DND-41 (cell line): ENCODE measurements around the gene PPP2R1A.
A peak's percentile ranks its signal among the peaks of the same experiment; 100 is the strongest.
"Not testable (repeated sequence)": the region's sequence is repeated elsewhere in the genome, so short reads cannot be mapped to it uniquely, and the experiment has no call there.

Source experiments
- ATAC-seq: fragments of 200-7000 bp; cut with Tn5 transposase; 3 replicates; pipeline ENCODE4 v1.9.1; 2021; ENCODE audit warnings: low read depth; ENCODE audit not compliant: insufficient read depth
- DNase-seq: peaks from one replicate; pipeline ENCODE4 v3.0.0-alpha.2; 2020
- H2AFZ ChIP-seq: 2 replicates; pipeline ENCODE4 v1.6.0; 2012; ENCODE audit warnings: low read depth, low read length
- H3K27ac ChIP-seq: 2 replicates; pipeline ENCODE4 v1.5.1; 2012; ENCODE audit warnings: low read length, inconsistent platforms
- H3K27me3 ChIP-seq: fragments of 200-600 bp; sonication (generic); 2 replicates; pipeline ENCODE4 v1.6.0; 2012; ENCODE audit warnings: low read length, mild to moderate bottlenecking, inconsistent platforms; ENCODE audit not compliant: insufficient read depth, poor library complexity
- H3K36me3 ChIP-seq: 2 replicates; pipeline ENCODE4 v1.5.1; 2012; ENCODE audit warnings: low read length, inconsistent platforms; ENCODE audit not compliant: insufficient read depth
- H3K4me1 ChIP-seq: 2 replicates; pipeline ENCODE4 v1.5.1; 2012; ENCODE audit warnings: mild to moderate bottlenecking, low read length; ENCODE audit not compliant: insufficient read depth
- H3K4me2 ChIP-seq: 2 replicates; pipeline ENCODE4 v1.6.0; 2012; ENCODE audit warnings: mild to moderate bottlenecking, moderate library complexity, low read length, inconsistent platforms; ENCODE audit not compliant: insufficient read depth
- H3K4me3 ChIP-seq, 2 experiments: fragments of 200-600 bp in 1 of 2; shearing (Covaris generic) in 1 of 2; 2 replicates each; pipeline ENCODE4 v1.5.1; 2012 to 2016; ENCODE audit warnings: inconsistent platforms in 2 of 2, low read length in 2 of 2, mild to moderate bottlenecking in 2 of 2, low read depth in 1 of 2, moderate library complexity in 1 of 2
- H3K79me2 ChIP-seq: 2 replicates; pipeline ENCODE4 v1.6.0; 2012; ENCODE audit warnings: low read length, inconsistent platforms; ENCODE audit not compliant: insufficient read depth
- H3K9ac ChIP-seq: 2 replicates; pipeline ENCODE4 v1.6.0; 2012; ENCODE audit warnings: low read depth, mild to moderate bottlenecking, inconsistent platforms, low read length, moderate library complexity
- H3K9me3 ChIP-seq: 2 replicates; pipeline ENCODE4 v1.5.1; 2012; ENCODE audit warnings: low read length, moderate library complexity, mild to moderate bottlenecking, inconsistent platforms; ENCODE audit not compliant: insufficient read depth, severe bottlenecking
- H4K20me1 ChIP-seq: 2 replicates; pipeline ENCODE4 v1.6.0; 2012; ENCODE audit warnings: low read length; ENCODE audit not compliant: insufficient read depth
- EZH2 ChIP-seq: IDR thresholded peaks from 3 replicates; pipeline ENCODE4 v1.6.1; 2012; ENCODE audit warnings: borderline replicate concordance, low read depth, mild to moderate bottlenecking, moderate library complexity, low read length, inconsistent platforms; ENCODE audit not compliant: severe bottlenecking
- TF ChIP-seq, protein P1 (sequence below): IDR thresholded peaks from 2 replicates; pipeline ENCODE4 v1.5.1; 2012; ENCODE audit warnings: borderline replicate concordance, low read length, moderate library complexity, mild to moderate bottlenecking; ENCODE audit not compliant: poor library complexity, severe bottlenecking; ENCODE audit errors: extremely low read depth

Gene PPP2R1A

GRCh38 chr19:52258426-52258825 lies 68.6 kb downstream of the PPP2R1A start:
- TF ChIP-seq, protein P1, sequence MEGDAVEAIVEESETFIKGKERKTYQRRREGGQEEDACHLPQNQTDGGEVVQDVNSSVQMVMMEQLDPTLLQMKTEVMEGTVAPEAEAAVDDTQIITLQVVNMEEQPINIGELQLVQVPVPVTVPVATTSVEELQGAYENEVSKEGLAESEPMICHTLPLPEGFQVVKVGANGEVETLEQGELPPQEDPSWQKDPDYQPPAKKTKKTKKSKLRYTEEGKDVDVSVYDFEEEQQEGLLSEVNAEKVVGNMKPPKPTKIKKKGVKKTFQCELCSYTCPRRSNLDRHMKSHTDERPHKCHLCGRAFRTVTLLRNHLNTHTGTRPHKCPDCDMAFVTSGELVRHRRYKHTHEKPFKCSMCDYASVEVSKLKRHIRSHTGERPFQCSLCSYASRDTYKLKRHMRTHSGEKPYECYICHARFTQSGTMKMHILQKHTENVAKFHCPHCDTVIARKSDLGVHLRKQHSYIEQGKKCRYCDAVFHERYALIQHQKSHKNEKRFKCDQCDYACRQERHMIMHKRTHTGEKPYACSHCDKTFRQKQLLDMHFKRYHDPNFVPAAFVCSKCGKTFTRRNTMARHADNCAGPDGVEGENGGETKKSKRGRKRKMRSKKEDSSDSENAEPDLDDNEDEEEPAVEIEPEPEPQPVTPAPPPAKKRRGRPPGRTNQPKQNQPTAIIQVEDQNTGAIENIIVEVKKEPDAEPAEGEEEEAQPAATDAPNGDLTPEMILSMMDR: no peak
- TF ChIP-seq EZH2: no peak
- Histone ChIP-seq H3K9me3 (no peaks in the 10 kb centered on the region), H3K27me3 (no peaks in the 10 kb centered on the region), H2AFZ (no peak overlapping the region), H3K4me3 (no peak overlapping the region), H3K27ac (no peak overlapping the region), H3K9ac (no peak overlapping the region), H3K4me2 (no peak overlapping the region), H3K79me2 (no peaks in the 10 kb centered on the region), H3K4me1 (no peaks in the 10 kb centered on the region), H3K36me3 (no peaks in the 10 kb centered on the region), H4K20me1 (no peaks in the 10 kb centered on the region)
- DNase-seq: no peak
- no peak for ATAC-seq

- not testable (repeated sequence) for H3K27me3 ChIP-seq
These were observed 75.7 kb downstream of the PPP2R1A start for GRCh38 chr19:52265556-52265955.

GRCh38 chr19:52269338-52270261 lies 79.7 kb downstream of the PPP2R1A start, which contains the start of gene ZNF766:
TSS of gene ZNF766 (plus strand) at chr19:52269587. CDS start at chr19:52269614, 27 bp downstream.
- Histone ChIP-seq H3K9ac (peak within 1 kb of the TSS; percentile 93), H3K4me2 (peak within 1 kb of the TSS; percentile 65), H3K36me3 (peaks cover 42% of the 10 kb centered on the region), H2AFZ (peak within 1 kb of the TSS; percentile 87), H3K4me3 (peak within 1 kb of the TSS; percentile 87 to 94), H4K20me1 (peaks cover 23% of the 10 kb centered on the region), H3K27me3 (no peaks in the 10 kb centered on the region), H3K9me3 (no peaks in the 10 kb centered on the region), H3K79me2 (peaks cover 56% of the 10 kb centered on the region), H3K4me1 (peaks cover 42% of the 10 kb centered on the region), H3K27ac (peak within 1 kb of the TSS; percentile 91)
- DNase-seq (peak; percentile 98), ATAC-seq (peak; percentile 94)
- TF ChIP-seq EZH2: no peak
- TF ChIP-seq, protein P1: no peak

More at GRCh38 chr19:52265556-52265955, 75.7 kb downstream of the PPP2R1A start:
- H3K27ac ChIP-seq, ATAC-seq, DNase-seq, H3K9ac ChIP-seq, H3K4me1 ChIP-seq, H3K4me3 ChIP-seq, H3K9me3 ChIP-seq, H3K36me3 ChIP-seq, H3K4me2 ChIP-seq, H4K20me1 ChIP-seq, H2AFZ ChIP-seq: not testable (repeated sequence)
- peaks cover 15% of the 10 kb centered on the region for H3K79me2 ChIP-seq

- Histone ChIP-seq H3K27ac (peak overlapping the region; percentile 91), H3K4me2 (peak overlapping the region; percentile 65), H3K4me1 (peaks cover 42% of the 10 kb centered on the region), H3K27me3 (no peaks in the 10 kb centered on the region), H3K9me3 (no peaks in the 10 kb centered on the region), H2AFZ (peak overlapping the region; percentile 87), H3K36me3 (peaks cover 43% of the 10 kb centered on the region), H3K79me2 (peaks cover 64% of the 10 kb centered on the region), H3K9ac (peak overlapping the region; percentile 93), H3K4me3 (peak overlapping the region; percentile 87 to 94), H4K20me1 (peaks cover 28% of the 10 kb centered on the region)
- ATAC-seq: peak; percentile 21; the same call in 2 of the 3 replicates
- no peak for TF ChIP-seq EZH2
- DNase-seq: peak; percentile 45
These were observed 80.5 kb downstream of the PPP2R1A start for GRCh38 chr19:52270266-52270885.
